ENCODE measurements around the gene ARHGAP18.

DNA sequence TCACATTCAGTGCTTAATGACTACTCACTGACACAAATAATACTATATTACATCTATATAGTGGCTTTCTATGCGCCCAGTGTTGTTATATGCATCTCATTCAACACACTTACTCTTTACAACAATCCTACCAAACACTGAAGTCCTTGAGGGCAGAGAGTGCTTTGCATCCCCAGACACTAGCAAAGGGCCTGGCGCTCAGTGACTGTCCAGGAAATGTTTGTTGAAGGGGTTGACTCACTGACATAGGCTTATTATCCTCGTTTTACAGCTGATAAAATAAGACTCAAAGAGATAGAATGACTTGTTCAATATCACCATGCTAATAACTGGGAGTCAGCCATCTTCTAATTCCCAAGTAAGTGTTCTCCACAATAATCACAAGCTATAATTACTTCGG, 163.3 kb downstream of the ARHGAP18 start:
- no peak for TF ChIP-seq CTCF (IDR thresholded peaks at IDR 0.05; ENCODE audit: insufficient read depth, low read length, poor library complexity, severe bottlenecking)
- TF ChIP-seq EZH2phosphoT487 (conservative IDR thresholded peaks at IDR 0.05; ENCODE audit: low read length): no peak

All from SU-DHL-6 (cell line).